NOMO-1 treated with DMSO at 0.1 percent for 48 hours (cell line): ENCODE results near the gene NPFF.
A peak's percentile ranks its signal among the peaks of the same experiment; 100 is the strongest.
"Not testable (repeated sequence)": the region's sequence is repeated elsewhere in the genome, so short reads cannot be mapped to it uniquely, and the experiment has no call there.

ENCODE experiments used
- DNase-seq: peaks from one replicate; lab custom pipeline; 2025; ENCODE audit not compliant: unreplicated experiment; lab: John Stamatoyannopoulos, UW

The NPFF gene, protein sequence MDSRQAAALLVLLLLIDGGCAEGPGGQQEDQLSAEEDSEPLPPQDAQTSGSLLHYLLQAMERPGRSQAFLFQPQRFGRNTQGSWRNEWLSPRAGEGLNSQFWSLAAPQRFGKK

DNA sequence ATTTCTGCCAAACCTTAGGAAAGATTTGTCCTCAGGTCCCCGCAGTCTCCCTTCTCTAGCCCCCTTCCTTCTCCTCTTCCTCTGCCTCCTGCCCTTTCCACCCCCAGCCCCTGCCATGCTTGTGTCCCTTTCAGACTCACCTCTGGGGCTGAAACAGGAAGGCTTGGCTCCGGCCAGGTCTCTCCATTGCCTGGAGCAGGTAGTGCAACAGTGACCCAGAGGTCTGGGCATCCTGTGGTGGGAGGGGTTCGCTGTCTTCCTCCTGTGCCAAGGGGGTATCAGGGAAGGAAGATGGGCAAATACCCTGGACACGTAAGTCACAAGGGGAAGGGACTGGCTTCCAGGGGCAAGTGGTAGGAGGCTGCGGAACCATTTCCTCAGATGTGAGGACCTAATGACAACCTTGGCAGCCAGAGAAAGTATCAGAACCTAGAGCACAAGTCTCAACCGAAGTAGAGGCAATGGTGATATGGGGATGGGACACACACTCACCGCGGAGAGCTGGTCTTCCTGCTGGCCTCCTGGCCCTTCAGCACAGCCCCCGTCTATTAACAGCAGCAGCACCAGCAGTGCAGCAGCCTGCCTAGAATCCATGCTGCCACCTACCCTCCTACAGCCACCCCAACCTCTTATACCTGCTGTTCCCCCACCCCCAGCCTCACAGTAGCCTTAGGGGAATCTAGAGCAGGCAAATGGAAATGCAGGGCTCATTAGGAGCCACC lies at the start of gene NPFF:
TSS of gene NPFF (minus strand) at position 604 of the 722 bp plus-strand sequence. CDS start at position 594, 10 bp downstream.
- no peak for DNase-seq

DNA sequence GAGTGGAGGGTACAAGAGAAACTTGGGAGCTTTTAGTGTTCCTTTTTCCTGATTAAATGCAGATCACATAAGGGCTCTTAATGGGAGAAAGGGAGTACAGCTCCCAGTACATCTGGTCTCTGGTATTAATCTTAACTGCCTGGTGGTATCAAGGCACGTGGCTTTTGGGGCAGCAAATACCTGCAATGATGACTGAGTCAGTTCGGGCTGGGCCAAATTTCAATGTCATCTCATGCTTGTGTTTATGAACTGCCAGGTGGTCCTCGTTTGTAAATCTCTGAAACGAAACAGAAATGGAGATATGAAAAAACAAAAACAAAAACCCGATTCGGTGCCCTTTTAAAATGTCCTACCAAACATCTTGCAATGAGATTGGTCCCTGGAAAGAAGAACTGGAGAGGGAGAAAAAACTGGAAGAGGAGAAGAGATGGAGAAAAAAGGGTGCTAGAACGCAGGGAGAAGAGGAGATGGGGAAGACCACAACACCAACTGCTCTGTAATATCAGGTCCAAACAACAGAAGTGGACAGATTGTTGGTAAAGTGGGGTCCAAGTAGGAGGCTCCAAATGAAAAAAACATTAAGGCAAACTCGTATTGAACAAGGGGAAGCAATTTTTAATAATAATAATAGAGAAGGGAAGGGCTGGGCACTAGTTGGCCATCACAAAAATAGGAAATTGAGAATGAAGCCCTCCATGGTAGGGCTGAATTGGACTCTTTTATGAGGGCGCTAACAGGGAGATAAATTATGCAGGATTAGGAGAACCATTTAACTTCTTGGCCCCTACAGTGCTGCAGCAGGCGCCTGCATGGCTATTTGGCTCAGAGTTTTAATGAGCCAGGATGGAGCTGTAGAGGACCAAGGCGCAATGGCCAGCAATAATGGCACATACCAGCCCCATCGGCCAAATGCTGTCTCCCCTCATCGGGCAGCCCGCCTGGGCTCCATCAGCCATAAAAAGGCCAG lies 45.4 kb upstream of the NPFF start:
- no peak for DNase-seq

DNA sequence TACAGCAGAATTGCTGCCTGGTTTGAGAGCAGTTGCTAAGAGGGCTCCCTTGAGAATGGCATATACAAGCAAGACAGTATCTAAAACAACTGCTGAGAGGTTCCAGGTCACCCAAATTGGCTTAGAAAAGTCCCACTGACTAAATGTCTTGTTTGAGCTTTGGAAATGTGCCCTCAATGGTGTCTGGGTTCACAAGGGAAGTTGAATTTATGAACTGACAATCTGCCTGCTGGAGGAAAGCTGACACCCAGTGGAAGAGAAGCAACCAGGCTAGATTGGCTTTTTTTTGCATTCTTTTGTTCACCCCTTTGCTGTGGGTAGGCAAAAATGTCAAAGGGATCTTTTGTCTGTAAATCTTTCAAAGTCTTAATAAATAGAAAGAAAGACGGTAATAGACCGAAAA lies 44.6 kb upstream of the NPFF start:
- no peak for DNase-seq

DNA sequence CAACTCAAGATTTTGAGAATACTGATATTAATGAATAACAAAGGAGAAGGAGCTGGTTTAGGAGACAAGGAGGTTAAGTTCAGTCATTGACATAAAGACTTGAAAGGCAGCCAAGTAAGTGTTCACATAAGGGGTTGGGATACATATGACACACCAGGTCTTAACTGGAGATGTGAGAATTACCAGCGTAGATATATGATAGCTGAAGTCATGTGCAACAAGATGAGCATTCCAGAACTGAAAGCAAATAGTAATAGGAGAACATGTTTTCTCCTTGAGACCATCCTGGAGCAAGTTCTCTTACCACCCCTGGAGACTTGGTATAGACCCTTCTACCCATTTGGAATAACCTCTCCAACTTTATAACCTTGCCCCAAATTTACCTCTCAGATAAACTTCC lies 43.3 kb upstream of the NPFF start:
- no peak for DNase-seq

DNA sequence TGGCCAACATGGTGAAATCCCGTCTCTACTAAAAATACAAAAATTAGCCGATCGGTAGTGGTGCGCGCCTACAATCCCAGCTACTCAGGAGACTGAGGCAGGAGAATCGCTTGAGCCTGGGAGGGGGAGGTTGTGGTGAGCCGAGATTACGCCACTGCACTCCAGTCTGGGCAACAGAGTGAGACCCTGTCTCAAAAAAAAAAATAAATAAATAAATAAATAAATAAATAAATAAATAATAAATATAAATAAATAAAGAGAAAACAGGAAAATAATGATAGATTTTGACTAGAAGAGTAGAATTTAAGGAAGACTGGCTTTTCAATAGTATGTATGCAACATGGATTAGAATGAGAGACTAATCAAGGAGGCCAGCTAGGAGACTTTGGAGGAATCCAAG lies 42.8 kb upstream of the NPFF start:
- not testable (repeated sequence) for DNase-seq

DNA sequence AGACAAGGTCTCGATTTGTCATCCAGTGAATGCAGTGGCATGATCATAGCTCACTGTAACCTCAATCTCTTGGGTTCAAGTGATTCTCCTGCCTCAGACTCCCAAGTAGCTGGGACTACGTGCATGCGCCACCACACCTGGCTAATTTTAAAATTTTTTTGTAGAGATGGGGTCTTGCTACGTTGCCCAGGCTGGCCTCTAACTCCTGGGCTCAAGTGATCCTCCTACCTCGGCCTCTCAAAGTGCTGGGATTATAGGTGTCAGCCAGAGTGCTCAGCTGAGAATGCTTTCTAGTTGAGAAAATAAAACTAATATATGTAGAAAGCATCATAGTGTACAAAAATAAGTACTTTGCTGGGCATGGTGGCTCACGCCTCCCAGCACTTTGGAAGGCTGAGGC lies 41.1 kb upstream of the NPFF start:
- not testable (repeated sequence) for DNase-seq

DNA sequence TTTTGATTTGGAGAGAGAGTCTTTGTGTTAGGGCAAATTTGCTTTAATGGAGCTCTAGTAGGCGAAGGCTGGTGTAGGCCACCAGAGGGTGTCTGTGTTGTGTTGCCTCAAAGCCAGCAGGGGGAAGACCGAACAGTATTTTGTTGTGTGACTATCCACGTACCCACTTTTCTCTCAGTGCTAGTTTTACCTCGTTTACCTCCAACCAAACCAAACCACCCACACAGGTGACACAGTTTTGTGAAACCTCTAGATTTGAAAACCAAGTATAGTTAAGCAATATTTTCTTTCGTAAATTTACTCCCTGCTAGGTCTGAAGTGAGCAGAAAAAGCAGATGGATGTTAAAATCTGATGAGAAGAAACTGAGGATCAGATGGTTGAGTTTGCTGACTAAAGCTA lies 36.3 kb upstream of the NPFF start:
- DNase-seq: peak; percentile 56

DNA sequence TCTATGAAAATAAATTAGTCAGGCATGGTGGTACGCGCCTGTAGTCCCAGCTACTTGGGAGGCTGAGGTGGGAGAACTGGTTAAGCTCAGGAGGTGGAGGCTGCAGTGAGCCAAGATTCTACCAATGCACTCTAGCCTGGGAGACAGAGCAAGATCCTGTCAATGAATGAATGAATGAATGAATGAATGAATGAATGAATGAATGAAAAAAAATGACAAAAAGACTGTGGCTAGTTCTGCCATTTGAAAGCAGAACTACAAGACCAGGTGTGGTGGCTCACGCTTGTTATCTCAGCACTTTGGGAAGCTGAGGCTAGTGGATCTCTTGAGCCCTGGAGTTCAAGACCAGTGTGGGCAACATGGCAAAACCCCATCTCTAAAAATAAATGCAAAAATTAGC lies 32.2 kb upstream of the NPFF start:
- no peak for DNase-seq

DNA sequence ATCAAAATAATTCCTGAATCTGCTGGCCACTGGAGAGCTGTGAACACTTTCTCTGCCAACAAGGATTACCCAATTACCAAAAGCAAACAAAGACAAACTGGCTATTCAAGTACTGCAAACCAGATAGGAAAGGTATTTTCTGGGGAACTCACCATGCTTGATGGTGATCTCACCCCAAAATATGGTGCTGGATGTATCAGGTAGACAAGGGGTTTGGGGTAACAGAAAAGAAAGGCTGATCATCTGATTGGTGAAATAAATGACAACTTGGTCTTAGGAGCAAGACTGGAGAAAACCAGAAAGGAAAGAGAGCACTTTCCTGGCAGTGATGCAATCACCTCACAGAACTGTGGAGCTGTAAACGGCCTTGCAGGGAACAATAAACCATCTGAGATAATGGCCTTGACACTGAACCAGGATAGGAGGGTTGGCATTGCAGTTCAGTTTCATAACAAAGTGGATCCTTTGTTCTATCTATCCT lies 31.0 kb upstream of the NPFF start:
- no peak for DNase-seq

DNA sequence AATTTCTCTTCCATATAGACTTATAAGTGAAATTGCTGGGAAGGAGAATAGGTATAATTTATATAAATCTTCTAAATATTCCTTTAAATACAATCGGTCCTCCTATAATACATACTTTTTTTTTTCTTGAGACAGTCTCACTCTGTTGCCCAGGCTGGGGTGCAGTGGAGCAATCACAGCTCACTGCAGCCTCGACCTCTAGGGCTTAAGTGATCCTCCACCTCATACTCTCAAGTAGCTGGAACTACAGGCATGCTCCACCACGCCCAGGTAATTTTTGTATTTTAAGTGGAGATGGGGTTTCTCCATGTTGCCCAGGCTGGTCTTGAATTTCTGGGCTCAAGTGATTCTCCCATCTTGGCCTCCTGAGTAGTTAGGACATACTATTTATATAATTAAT lies 29.7 kb upstream of the NPFF start:
- DNase-seq: no peak

DNA sequence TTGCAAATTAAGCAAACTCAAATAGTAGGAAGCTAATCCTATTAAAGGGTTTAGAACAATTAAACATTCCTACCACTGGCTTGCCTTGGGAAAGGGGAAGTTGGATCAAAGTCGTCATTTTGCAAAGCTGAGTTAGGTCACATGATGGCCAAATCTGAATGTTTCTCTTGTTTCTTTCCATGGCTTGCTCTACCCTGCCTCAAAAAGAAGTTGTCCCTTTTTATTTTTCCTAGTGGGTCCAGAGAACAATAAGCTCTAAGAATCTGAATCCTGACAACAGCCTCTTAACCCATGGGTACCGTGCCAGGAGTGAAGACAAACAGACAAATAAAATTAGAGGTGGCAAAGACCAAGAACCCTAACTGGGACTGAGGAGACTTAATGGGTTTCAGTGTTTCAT lies 26.2 kb upstream of the NPFF start:
- no peak for DNase-seq

DNA sequence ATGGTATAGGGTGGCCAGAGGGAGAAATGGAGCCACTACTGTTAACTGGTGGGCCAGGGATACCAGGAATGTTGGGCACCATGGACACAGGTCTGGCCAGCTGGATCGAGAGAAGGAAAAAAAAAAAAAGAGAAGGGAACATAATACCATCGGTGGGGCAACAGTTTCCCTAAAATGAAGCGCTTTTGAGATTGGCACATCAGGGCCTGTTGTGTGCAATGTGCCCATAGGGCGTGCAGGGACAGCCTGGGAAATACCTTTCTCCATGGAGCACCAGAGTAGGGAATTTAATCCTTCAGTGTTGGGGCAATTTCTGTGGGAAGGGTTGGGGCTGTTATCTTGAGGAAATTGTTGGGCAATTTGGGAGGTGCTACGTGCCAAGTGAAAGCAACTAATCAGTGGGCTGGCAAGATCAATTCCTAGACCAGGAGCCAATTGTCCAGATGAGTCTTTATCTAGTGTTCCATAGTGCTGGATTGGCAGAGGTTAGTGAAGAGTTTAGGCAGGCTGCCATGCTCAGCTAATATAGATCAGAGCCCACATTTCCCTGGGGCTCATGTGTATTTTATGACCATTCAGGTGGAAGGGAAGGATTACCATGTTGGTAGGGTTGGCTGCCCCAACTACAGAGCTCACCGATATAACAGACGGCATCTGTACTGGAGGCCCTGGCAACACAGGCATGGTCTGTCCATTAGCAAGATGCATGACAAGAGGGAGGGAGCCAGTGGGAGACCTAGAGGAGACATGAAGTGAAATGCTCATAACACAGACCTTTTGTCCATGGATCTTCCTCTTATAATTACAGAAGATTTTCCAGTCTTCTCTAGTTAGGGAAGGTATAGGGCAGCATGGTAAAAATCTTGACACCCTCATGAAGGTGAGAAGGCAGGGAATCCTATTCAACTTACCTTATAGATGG lies 25.5 kb upstream of the NPFF start:
- no peak for DNase-seq

DNA sequence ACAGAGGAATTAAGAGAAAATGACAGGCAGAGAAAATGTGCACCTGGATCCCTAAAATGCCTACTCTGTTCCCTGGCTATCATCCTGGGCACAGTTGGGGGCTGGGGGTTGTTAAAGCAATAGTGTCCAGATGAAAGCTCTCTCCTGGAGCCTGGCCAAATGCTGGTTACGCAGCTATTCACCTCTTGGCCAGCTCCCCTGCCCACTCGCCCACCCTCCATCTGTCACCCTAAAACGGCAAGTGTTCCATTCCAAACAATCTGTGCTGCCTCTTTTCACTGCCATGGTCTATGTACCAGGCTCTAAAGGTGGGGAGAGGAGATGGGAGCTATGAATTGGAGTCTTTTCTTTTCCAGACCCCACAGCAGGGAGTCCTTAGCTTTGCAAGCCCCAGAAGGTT lies 24.7 kb upstream of the NPFF start:
- no peak for DNase-seq

DNA sequence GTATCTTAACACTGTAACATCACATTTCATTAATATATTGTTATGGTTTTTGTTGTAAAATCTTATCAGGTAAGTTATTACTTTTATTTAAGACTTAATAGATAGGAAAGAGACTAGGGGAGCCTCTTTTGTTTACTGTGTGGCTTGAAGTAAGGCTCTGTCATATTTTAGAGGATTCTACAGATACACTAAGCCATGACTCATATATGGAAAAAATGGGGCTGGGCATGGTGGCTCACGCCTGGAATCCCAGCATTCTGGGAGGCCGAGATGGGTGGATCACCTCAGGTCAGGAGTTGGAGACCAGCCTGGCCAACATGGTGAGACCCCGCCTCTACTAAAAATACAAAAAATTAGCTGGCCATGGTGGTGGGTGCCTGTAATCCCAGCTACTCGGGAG lies 23.6 kb upstream of the NPFF start:
- DNase-seq: no peak

DNA sequence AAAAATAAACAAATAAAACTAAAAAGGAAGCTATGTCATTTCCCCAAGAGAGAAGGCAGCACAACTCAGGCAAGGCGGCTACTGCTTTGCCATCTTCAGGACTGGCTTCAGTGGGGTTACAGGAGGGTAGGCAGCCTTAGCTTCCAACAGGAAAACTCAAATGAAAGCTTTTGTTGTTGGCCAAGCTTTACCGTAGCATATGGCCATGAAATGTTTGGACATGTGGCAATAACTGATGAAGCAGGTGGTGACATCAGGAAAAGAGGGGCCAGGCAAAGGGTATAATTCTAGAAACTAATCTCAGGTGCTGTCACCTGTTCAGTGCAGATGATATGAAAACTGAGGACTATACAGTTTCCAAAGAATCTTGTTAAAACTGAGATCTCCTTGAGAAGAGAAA lies 22.8 kb upstream of the NPFF start:
- no peak for DNase-seq

DNA sequence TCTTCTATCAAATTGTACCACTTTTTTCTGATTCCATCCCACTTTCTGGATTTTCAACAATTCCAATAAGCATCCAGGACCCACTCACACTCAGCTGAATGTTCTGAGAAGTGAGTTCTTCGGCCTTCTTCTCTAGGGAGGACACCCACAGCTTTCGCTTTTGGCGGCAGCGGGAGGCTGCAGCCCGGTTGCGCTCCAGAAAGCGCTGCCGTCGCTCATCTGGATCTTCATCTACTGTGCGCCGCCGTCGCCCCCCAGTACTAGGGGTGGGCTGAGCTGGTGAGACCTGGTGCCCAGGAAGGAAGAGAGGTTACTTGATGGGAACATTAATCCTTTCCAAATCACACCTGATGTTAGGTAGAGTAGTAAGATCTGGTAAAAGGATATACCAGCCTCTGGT lies 17.2 kb upstream of the NPFF start:
- DNase-seq: no peak

DNA sequence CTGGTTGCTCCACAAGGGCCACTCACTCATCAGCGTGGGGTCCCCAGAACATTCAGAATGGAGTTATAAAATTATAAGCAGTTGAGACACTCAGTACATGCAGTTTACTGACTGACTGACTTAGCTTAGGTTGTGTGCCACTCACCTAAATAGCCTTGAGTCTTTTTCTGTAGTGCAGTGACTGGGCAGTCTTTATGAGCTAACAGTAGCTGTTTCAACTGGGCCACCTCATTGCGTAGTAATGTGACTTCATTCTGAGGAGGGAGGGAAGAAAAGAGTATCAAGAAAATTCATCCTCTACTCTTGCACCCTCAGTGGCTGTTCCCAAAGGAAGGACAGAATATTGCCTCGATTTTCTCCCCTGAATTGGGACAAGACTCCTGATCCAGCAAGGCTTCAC lies 15.8 kb upstream of the NPFF start:
- no peak for DNase-seq

DNA sequence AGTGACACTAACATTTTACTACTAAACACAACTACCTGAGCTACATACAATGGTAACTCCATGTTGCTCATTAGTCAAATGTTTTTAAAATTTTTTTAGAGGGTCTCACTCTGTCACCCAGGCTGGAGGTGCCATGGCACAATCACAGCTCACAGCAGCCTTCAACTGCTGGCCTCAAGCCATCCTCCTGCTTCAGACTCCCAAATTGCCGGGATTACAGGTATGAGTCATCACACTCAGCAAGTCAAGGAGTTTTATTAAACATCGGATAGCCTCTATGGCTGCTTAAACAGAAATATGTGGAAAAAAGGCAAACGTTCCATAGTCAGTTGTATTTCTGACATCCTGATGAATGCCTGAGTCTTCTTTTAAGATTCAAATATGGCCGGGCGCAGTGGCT lies 11.1 kb upstream of the NPFF start:
- no peak for DNase-seq

DNA sequence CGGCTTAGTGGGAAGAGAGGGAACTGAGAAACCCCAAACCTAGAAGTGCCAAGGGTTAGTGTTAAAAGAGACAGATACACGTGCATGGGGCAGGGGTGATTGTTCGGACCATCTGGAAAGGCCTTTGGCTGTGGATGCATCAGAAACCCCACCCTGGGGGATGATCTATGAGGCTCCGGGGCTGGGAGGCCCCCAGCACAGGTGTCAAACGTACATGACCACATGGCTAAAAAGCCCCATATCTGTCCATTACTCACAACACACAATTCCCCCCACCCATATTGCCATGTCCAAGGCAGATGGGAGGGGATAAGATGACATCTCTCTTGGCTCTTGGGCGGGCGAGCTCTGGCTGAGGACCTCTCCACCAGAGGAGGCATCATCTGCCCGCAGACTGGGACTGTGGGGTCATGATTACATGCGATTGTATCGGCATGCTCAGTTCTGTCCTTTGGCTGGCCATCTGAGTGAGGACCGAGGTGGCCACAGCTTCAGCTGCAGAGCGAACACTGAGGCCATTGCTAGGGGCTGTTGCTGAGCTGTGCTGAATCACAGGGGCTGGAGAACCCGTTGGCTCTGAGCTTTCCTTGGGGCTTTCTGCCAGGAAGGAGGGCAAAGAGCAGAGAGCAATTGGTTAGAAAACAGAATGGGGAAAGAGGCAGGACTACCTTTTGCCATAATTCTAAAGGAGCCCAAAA lies 9.6 kb upstream of the NPFF start:
- no peak for DNase-seq

DNA sequence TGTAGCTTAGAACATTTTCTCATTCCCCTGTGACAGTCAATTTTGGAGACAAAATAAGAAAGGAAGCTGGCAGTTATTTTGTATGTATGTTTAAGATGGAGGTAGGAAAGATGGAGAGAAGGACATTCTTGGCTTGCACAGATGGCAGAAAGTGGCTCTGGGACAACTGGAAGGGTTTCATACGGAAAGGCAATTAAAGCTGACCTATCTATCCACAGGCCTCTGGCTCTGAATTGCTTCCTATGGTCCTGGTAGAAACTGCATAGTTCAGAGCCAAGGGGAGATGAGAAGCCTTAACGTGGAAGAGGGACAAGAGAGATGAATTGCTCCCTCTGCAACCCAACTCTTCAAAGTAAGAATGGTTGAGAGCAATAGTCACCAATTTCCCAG lies 8.0 kb upstream of the NPFF start:
- DNase-seq: no peak
